Measurements from ENCODE around the gene MRPL3. TPM values are rescaled to one million over a fixed set of nuclear protein-coding genes. Genes with fewer than 3 reads are reported as not detected.

The MRPL3 gene
- total RNA-seq, 2 donors from 2014 or later, result 110 to 119 TPM

DNA sequence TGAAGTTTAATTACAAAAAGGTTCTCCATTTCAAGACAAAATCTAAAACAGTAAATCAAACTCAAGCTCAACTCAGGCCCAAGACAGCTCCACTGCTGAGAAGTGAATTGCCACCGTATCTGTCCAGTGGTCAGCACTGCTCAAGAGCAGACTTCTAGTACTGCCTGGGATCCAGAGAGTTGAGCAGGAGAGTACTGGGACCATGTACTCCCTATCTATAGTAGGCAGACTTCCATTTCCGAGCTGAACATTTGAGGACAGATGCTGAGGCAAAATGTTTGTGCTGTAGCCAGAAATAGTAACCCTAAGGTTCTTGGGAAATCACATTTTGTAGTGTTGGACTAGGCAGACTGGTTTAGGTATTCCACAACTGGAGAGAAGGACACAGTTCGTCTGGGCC lies 44.1 kb downstream of the MRPL3 start:
- TF ChIP-seq, protein P1, sequence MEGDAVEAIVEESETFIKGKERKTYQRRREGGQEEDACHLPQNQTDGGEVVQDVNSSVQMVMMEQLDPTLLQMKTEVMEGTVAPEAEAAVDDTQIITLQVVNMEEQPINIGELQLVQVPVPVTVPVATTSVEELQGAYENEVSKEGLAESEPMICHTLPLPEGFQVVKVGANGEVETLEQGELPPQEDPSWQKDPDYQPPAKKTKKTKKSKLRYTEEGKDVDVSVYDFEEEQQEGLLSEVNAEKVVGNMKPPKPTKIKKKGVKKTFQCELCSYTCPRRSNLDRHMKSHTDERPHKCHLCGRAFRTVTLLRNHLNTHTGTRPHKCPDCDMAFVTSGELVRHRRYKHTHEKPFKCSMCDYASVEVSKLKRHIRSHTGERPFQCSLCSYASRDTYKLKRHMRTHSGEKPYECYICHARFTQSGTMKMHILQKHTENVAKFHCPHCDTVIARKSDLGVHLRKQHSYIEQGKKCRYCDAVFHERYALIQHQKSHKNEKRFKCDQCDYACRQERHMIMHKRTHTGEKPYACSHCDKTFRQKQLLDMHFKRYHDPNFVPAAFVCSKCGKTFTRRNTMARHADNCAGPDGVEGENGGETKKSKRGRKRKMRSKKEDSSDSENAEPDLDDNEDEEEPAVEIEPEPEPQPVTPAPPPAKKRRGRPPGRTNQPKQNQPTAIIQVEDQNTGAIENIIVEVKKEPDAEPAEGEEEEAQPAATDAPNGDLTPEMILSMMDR (conservative IDR thresholded peaks at IDR 0.05), result no peak
- Mint-ChIP-seq H3K4me3 (no peak overlapping the region), H3K4me1 (peaks cover 2% of the 10 kb centered on the region), H3K36me3 (ENCODE audit: low read depth) (peaks cover 22% of the 10 kb centered on the region), H3K27ac (no peak overlapping the region), H3K9me3 (no peaks in the 10 kb centered on the region), H3K27me3 (ENCODE audit: insufficient read depth) (no peaks in the 10 kb centered on the region)
- no peaks in the 10 kb centered on the region for H3K4me1 ChIP-seq (ENCODE audit: control insufficient read depth, insufficient read depth, low read length)
- no peak overlapping the region for H3K9ac ChIP-seq (ENCODE audit: extremely low read depth, low read length, poor library complexity, severe bottlenecking)
- H3K9me3 ChIP-seq (ENCODE audit: control insufficient read depth, low read length), result no peaks in the 10 kb centered on the region
- peaks cover 45% of the 10 kb centered on the region for H3K36me3 ChIP-seq (ENCODE audit: control insufficient read depth, insufficient read depth, low read length)
- no peak for DNase-seq
- no peak overlapping the region for H3K27ac ChIP-seq (ENCODE audit: low read depth, low read length)
- H3K4me3 ChIP-seq (ENCODE audit: low read length), result no peak overlapping the region
- WGBS, 2 experiments (ENCODE audit: insufficient coverage in 1 of 2, insufficient read length in 1 of 2), result 92 to 100% methylated on average over 2 to 3 of the region's 3 CpGs
- no peaks in the 10 kb centered on the region for H3K27me3 ChIP-seq (ENCODE audit: control insufficient read depth, insufficient read depth, low read length, poor library complexity, severe bottlenecking)

DNA sequence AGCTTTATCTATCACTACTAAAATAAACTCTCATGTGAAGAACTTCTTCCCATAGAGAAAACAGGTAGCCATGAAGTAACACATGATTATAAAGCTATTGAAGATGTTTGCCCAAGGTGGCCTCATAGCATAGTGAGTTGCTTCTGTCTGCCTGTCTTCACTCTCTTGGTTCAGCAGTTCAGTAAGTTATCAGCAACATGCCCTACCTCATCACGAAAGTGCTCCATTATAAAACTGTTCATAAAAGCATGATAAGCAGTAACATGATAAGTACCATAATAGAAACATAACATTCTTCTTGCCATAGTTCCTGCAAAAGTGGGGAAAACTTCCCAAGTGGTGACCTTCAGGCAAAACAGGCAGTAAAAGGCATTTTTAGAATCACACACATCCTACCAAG lies 45.6 kb downstream of the MRPL3 start:
- Mint-ChIP-seq H3K27me3 (ENCODE audit: insufficient read depth) (no peaks in the 10 kb centered on the region), H3K9me3 (no peaks in the 10 kb centered on the region), H3K4me3 (no peak overlapping the region), H3K4me1 (peaks cover 2% of the 10 kb centered on the region), H3K27ac (no peak overlapping the region), H3K36me3 (ENCODE audit: low read depth) (peaks cover 11% of the 10 kb centered on the region)
- Histone ChIP-seq H3K27me3 (ENCODE audit: control insufficient read depth, insufficient read depth, low read length, poor library complexity, severe bottlenecking) (no peaks in the 10 kb centered on the region), H3K36me3 (ENCODE audit: control insufficient read depth, insufficient read depth, low read length) (peaks cover 31% of the 10 kb centered on the region), H3K4me1 (ENCODE audit: control insufficient read depth, insufficient read depth, low read length) (no peaks in the 10 kb centered on the region), H3K27ac (ENCODE audit: low read depth, low read length) (no peak overlapping the region), H3K4me3 (ENCODE audit: low read length) (no peak overlapping the region), H3K9ac (ENCODE audit: extremely low read depth, low read length, poor library complexity, severe bottlenecking) (no peak overlapping the region), H3K9me3 (ENCODE audit: control insufficient read depth, low read length) (no peaks in the 10 kb centered on the region)
- TF ChIP-seq, protein P1 (conservative IDR thresholded peaks at IDR 0.05), result no peak
- 76% methylated on average over 1 of the region's 1 CpG; no CpG with 5 or more reads in 1 of the 2 experiments for WGBS, 2 experiments (ENCODE audit: insufficient coverage in 1 of 2, insufficient read length in 1 of 2)
- no peak for DNase-seq

DNA sequence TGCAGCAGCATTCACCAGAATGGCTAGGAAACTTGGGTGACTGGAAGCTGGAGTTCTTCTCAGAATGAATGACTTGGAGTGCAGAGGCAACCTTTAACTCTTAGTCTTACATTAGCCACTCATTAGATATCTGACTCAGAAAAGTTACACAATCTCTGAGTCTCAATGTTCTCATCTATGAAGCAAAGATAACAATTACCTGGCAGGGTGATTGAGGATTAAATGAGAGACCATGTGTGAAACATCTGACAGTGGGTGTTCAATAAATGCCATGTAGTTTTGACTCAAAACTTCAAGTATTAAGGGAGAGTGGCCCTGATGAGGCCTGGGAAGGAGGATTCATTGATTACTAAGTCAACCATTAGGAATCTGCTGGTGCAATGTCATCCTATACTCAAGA lies 48.3 kb downstream of the MRPL3 start:
- H3K4me1 ChIP-seq (ENCODE audit: control insufficient read depth, insufficient read depth, low read length), result no peaks in the 10 kb centered on the region
- Mint-ChIP-seq H3K27ac (no peak overlapping the region), H3K36me3 (ENCODE audit: low read depth) (peaks cover under 1% of the 10 kb centered on the region), H3K4me3 (no peak overlapping the region), H3K27me3 (ENCODE audit: insufficient read depth) (no peaks in the 10 kb centered on the region), H3K4me1 (peaks cover 2% of the 10 kb centered on the region), H3K9me3 (no peaks in the 10 kb centered on the region)
- H3K9ac ChIP-seq (ENCODE audit: extremely low read depth, low read length, poor library complexity, severe bottlenecking), result no peak overlapping the region
- TF ChIP-seq, protein P1 (conservative IDR thresholded peaks at IDR 0.05), result no peak
- H3K27ac ChIP-seq (ENCODE audit: low read depth, low read length), result no peak overlapping the region
- H3K9me3 ChIP-seq (ENCODE audit: control insufficient read depth, low read length), result no peaks in the 10 kb centered on the region
- DNase-seq, result no peak
- peaks cover 10% of the 10 kb centered on the region for H3K36me3 ChIP-seq (ENCODE audit: control insufficient read depth, insufficient read depth, low read length)
- no peak overlapping the region for H3K4me3 ChIP-seq (ENCODE audit: low read length)
- H3K27me3 ChIP-seq (ENCODE audit: control insufficient read depth, insufficient read depth, low read length, poor library complexity, severe bottlenecking), result no peaks in the 10 kb centered on the region

All from endodermal cell (in vitro differentiated cells).